Natural killer cell (primary cell): ENCODE measurements around the gene PCID2. TPM values are rescaled to one million over a fixed set of nuclear protein-coding genes. Genes with fewer than 3 reads are reported as not detected.

Experiments used
- ATAC-seq, 3 donors: fragments of 150-1000 bp in 2 of 3; fragments of 200-7000 bp in 1 of 3; cut with Tn5 transposase; 1 replicate in 1 of 3; 2 replicates in 2 of 3; pipeline ENCODE4 v1.10.0; 2021; ENCODE audit warnings: mild to moderate bottlenecking in 2 of 3, moderate library complexity in 2 of 3
- DNase-seq, 2 donors: peaks; one replicate each; pipeline versions ENCODE4 v3.0.0 to v3.0.0-alpha.2; 2013 to 2021; ENCODE audit warnings: mixed read lengths in 1 of 2
- H3K27ac ChIP-seq: one replicate; pipeline ENCODE4 v1.5.1; 2013; ENCODE audit warnings: mild to moderate bottlenecking, low read length
- H3K27me3 ChIP-seq: one replicate; pipeline ENCODE4 v1.6.1; 2013; ENCODE audit warnings: low read length; ENCODE audit not compliant: control insufficient read depth, insufficient read depth
- H3K36me3 ChIP-seq: one replicate; pipeline ENCODE4 v1.6.1; 2013; ENCODE audit warnings: low read length; ENCODE audit not compliant: control insufficient read depth, insufficient read depth
- H3K4me1 ChIP-seq: one replicate; pipeline ENCODE4 v1.6.1; 2013; ENCODE audit warnings: low read length; ENCODE audit not compliant: control insufficient read depth, insufficient read depth
- H3K4me3 ChIP-seq: one replicate; pipeline ENCODE4 v1.5.1; 2013; ENCODE audit warnings: low read length
- H3K9me3 ChIP-seq: one replicate; pipeline ENCODE4 v1.6.1; 2013; ENCODE audit warnings: low read length; ENCODE audit not compliant: control insufficient read depth, insufficient read depth
- H3K27ac Mint-ChIP-seq, 2 donors: one replicate each; pipeline ENCODE4 v1.8.0; 2022; ENCODE audit warnings: mild to moderate bottlenecking in 2 of 2, mixed read lengths in 2 of 2, moderate library complexity in 1 of 2
- H3K27me3 Mint-ChIP-seq, 2 donors: one replicate each; pipeline ENCODE4 v1.8.0; 2022; ENCODE audit warnings: low read depth in 2 of 2, mixed read lengths in 2 of 2
- H3K36me3 Mint-ChIP-seq: one replicate; pipeline ENCODE4 v1.8.0; 2022; ENCODE audit warnings: mixed read lengths
- H3K4me1 Mint-ChIP-seq, 2 donors: one replicate each; pipeline ENCODE4 v1.8.0; 2022; ENCODE audit warnings: mixed read lengths in 2 of 2
- H3K4me3 Mint-ChIP-seq: one replicate; pipeline ENCODE4 v1.8.0; 2022; ENCODE audit warnings: mild to moderate bottlenecking, moderate library complexity, mixed read lengths
- H3K9me3 Mint-ChIP-seq, 2 donors: one replicate each; pipeline ENCODE4 v1.8.0; 2022; ENCODE audit warnings: mixed read lengths in 2 of 2
- WGBS: methylation state at CpG from one replicate; pipeline ENCODE4 v1.1.7; 2013; ENCODE audit warnings: missing lambda C conversion rate; ENCODE audit not compliant: insufficient coverage; 5-methylcytosine and 5-hydroxymethylcytosine counted together
- intact Hi-C: fragments of 100-400 bp; cut with micrococcal nuclease; formaldehyde crosslinking; loops from one replicate; pipeline ENCODE4 v1.14.2; 2022
- total RNA-seq, 4 donors: library from RNA; stranded (reverse); fragments of 120-200 nt in 1 of 4; gene quantifications; one replicate each; pipeline versions ENCODE4 v1.2.3 to v1.2.4, GENCODE V29; 2013 to 2022
- TF ChIP-seq, protein P1 (sequence below): fragments of 200-600 bp; IDR thresholded peaks from one replicate; pipeline ENCODE4 v1.8.0; 2022; ENCODE audit warnings: antibody characterized with exemption

Gene PCID2
- total RNA-seq, 3 donors from 2014 or later (not counting 1 experiment from before 2014, with no cell fraction given) = 26.4 to 68.9 (median 42.3) TPM

DNA sequence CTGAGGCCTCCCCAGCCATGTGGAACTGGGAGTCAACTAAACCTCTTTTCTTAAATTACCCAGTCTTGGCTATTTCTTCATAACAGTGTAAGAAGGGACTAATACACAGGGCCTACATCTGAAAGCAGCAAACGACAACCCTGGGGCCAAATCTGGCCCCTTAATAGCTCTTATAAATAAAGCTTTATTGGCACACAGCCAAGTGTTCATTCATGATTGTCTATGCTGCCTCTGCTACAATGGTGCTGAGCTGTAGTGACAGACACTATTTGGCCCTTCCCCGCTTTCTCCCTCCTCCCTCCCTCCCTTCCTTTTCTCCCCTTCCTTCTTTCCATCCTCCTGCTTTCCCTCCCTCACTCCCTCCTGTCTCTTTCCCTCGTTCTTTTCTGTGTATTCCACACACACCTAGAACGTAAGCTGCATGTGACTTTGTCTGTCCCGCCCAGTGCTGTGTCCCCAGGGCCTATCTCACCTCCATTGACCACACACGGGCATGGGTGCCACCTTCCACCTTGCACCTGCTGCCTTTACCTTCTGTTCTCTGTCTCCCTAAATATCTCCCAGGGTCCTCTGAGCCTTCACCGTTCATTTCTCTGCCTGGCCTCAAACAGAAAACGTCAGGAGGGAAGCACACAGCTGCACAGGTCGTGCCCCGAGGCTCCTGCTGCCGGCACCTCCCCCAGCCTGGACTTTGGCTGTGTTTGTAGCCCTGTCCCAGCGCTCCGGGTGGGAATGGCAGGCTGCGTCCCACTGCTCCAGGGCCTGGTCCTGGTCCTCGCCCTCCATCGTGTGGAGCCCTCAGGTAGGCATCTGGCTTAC, 50.3 kb downstream of the PCID2 start, which contains the start of gene PROZ:
PROZ (plus strand) TSS at position 720 of the 819 bp plus-strand sequence; CDS start at position 733, 13 bp downstream.
- Histone ChIP-seq H3K27ac (no peak within 1 kb of the TSS), H3K4me1 (peaks cover 29% of the 10 kb centered on the region), H3K9me3 (no peaks in the 10 kb centered on the region), H3K36me3 (no peaks in the 10 kb centered on the region), H3K4me3 (no peak within 1 kb of the TSS), H3K27me3 (no peaks in the 10 kb centered on the region)
- ATAC-seq = no peak
- Mint-ChIP-seq H3K4me3 (no peak within 1 kb of the TSS), H3K36me3 (no peaks in the 10 kb centered on the region), H3K27me3 (peaks cover 0 to 9% of the 10 kb centered on the region in 2 donors), H3K9me3 (no peaks in the 10 kb centered on the region), H3K27ac (no peak within 1 kb of the TSS), H3K4me1 (peaks cover 14 to 18% of the 10 kb centered on the region in 2 donors)
- DNase-seq = peak in 1 of 2 donors; percentile 4
- intact Hi-C loops = no loop called here
- WGBS = 84% methylated on average over 16 of the region's 16 CpGs
- TF ChIP-seq, protein P1, sequence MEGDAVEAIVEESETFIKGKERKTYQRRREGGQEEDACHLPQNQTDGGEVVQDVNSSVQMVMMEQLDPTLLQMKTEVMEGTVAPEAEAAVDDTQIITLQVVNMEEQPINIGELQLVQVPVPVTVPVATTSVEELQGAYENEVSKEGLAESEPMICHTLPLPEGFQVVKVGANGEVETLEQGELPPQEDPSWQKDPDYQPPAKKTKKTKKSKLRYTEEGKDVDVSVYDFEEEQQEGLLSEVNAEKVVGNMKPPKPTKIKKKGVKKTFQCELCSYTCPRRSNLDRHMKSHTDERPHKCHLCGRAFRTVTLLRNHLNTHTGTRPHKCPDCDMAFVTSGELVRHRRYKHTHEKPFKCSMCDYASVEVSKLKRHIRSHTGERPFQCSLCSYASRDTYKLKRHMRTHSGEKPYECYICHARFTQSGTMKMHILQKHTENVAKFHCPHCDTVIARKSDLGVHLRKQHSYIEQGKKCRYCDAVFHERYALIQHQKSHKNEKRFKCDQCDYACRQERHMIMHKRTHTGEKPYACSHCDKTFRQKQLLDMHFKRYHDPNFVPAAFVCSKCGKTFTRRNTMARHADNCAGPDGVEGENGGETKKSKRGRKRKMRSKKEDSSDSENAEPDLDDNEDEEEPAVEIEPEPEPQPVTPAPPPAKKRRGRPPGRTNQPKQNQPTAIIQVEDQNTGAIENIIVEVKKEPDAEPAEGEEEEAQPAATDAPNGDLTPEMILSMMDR = no peak

DNA sequence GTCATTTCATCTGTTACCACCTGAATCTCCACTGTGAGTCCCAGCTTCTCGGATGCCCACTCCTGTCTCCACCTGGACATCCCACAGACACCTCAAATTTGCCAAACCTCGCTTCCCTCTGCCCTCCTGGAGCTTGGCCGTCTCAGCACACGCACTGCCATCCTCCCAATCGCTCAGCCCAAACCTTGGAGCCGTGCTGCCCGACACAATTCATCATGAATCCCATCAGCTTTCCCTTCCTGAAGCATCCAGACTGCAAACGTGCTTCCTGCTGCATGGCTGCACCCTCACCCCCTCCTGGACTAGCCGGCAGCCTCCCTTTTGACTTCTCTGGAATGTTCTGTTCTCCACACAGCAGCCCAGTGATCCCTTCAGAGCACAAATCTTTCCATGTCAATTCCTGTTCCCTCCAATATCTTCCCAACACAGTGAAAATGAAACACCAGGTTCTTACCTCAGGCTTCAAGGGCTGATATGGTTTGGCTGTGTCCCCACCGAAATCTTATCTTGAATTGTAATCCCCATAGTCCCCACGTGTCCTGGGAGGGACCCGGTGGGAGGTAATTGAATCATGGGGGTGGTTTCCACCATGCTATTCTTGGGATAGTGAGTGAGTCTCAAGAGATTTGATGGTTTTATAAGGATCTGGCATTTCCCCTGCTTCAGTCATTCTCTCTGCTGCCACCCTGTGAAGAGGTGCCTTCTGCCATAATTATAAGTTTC, 51.1 kb downstream of the PCID2 start:
- peaks cover 0 to 12% of the 10 kb centered on the region in 2 donors for H3K27me3 Mint-ChIP-seq
- no peak overlapping the region for H3K4me3 Mint-ChIP-seq
- Histone ChIP-seq H3K36me3 (no peaks in the 10 kb centered on the region), H3K4me3 (no peak overlapping the region), H3K4me1 (peaks cover 30% of the 10 kb centered on the region), H3K27ac (no peak overlapping the region), H3K27me3 (no peaks in the 10 kb centered on the region), H3K9me3 (no peaks in the 10 kb centered on the region)
- peaks cover 19 to 20% of the 10 kb centered on the region in 2 donors for H3K4me1 Mint-ChIP-seq
- DNase-seq = no peak
- TF ChIP-seq, protein P1 = no peak
- intact Hi-C loops = no loop called here
- no peaks in the 10 kb centered on the region for H3K36me3 Mint-ChIP-seq
- ATAC-seq = no peak
- no peaks in the 10 kb centered on the region for H3K9me3 Mint-ChIP-seq
- 87% methylated on average over 12 of the region's 12 CpGs for WGBS
- H3K27ac Mint-ChIP-seq = no peak overlapping the region

DNA sequence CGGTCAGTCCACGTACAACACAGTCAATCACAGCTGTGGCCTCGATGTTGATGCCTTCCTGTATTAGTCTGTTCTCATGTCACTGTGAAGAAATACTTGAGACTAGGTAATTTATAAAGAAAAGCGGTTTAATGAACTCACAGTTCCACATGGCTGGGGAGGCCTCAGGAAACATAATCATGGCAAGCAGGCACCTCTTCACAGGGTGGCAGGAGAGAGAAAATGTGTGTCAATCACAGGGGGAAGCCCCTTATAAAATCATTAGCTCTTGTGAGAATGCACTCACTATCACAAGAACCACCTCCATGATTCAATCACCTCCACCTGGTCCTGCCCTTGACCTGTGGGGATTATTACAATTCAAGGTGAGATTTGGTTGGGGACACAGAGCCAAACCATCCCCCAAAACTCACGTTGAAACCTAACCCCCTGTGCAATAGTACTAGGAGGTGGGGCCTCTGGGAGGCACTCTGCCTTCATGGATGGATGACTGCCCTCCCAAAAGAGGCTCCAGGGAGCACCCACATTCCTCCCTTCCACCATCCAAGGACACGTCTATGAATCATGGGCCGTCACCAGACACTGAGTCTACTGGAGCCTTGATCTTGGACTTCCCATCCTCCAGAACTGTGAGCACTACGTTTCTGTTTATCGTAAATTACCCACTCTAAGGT, 52.4 kb downstream of the PCID2 start:
- Histone ChIP-seq H3K27ac (no peak overlapping the region), H3K9me3 (no peaks in the 10 kb centered on the region), H3K36me3 (no peaks in the 10 kb centered on the region), H3K27me3 (peaks cover 9% of the 10 kb centered on the region), H3K4me3 (no peak overlapping the region), H3K4me1 (peaks cover 32% of the 10 kb centered on the region)
- Mint-ChIP-seq H3K4me1 (peaks cover 23 to 28% of the 10 kb centered on the region in 2 donors), H3K9me3 (no peaks in the 10 kb centered on the region), H3K27ac (peak overlapping the region in 1 of 2 donors; percentile 83), H3K4me3 (no peak overlapping the region), H3K27me3 (peaks cover 0 to 17% of the 10 kb centered on the region in 2 donors), H3K36me3 (no peaks in the 10 kb centered on the region)
- ATAC-seq (no peak), DNase-seq (no peak)
- 96% methylated on average over 9 of the region's 9 CpGs for WGBS
- intact Hi-C loops = no loop called here
- TF ChIP-seq, protein P1 = no peak
